NCI-H1436 (cell line): ENCODE measurements around the gene RNF149.

Source experiments
- DNase-seq: peaks from one replicate; lab custom pipeline; 2025; lab: John Stamatoyannopoulos, UW

Gene RNF149

GRCh38 chr2:101230541-101231001, 77.9 kb downstream of the RNF149 start:
- no peak for DNase-seq
